Activated naive CD4-positive, alpha-beta T cell treated with anti-CD3 and anti-CD28 coated beads for 36 hours (primary cell): ENCODE results near the gene ACAP1. TPM values are rescaled to one million over a fixed set of nuclear protein-coding genes. Genes with fewer than 3 reads are reported as not detected.
"Not testable (repeated sequence)": the region's sequence is repeated elsewhere in the genome, so short reads cannot be mapped to it uniquely, and the experiment has no call there.

ENCODE experiments used
- CTCF ChIA-PET: fragments of 350-600 bp; sonication (Branson Sonifier 250); formaldehyde crosslinking; loops from one replicate; lab custom pipeline; 2021; ENCODE audit warnings: antibody characterized with exemption; lab: Charles Lee
- DNase-seq: peaks from one replicate; pipeline ENCODE4 v3.0.0-alpha.2; 2020
- H3K27ac Mint-ChIP-seq: one replicate; pipeline ENCODE4 v1.8.0; 2021; ENCODE audit warnings: mild to moderate bottlenecking, mixed read lengths
- H3K27me3 Mint-ChIP-seq: one replicate; pipeline ENCODE4 v1.8.0; 2021; ENCODE audit warnings: low read depth, mixed read lengths
- H3K36me3 Mint-ChIP-seq: one replicate; pipeline ENCODE4 v1.8.0; 2021; ENCODE audit warnings: low read depth, mixed read lengths
- H3K4me1 Mint-ChIP-seq: one replicate; pipeline ENCODE4 v1.8.0; 2021; ENCODE audit warnings: low read depth, mixed read lengths
- H3K4me3 Mint-ChIP-seq: one replicate; pipeline ENCODE4 v1.8.0; 2021; ENCODE audit warnings: mild to moderate bottlenecking, moderate library complexity, mixed read lengths
- H3K9me3 Mint-ChIP-seq: one replicate; pipeline ENCODE4 v1.8.0; 2021; ENCODE audit warnings: mixed read lengths
- intact Hi-C: fragments of 100-400 bp; cut with micrococcal nuclease; formaldehyde crosslinking; loops from one replicate; pipeline ENCODE4 v1.15.1; 2023
- total RNA-seq, 2 experiments: library from RNA; stranded (reverse); gene quantifications; one replicate each; pipeline ENCODE4 v1.2.3, GENCODE V29; 2021

ACAP1 gene
- total RNA-seq, 2 experiments from 2014 or later: 309 to 320 TPM

- Mint-ChIP-seq H3K4me3 (peak overlapping the region; percentile 62), H3K4me1 (peaks cover 43% of the 10 kb centered on the region), H3K27ac (peak overlapping the region; percentile 51), H3K27me3 (no peaks in the 10 kb centered on the region), H3K36me3 (peaks cover 16% of the 10 kb centered on the region), H3K9me3 (no peaks in the 10 kb centered on the region)
- intact Hi-C loops: loop anchor here (5.0 kb wide), 1 partner anchor 50 kb away; the partner anchor contains the start of gene TMEM256
- CTCF ChIA-PET: interaction anchor here (1.4 to 4.4 kb wide), 2 partner anchors 84 to 88 kb away, joined by 4 to 34 read pairs; partner anchors contain the start of gene TMEM102
- DNase-seq: no peak
These were observed 16.2 kb downstream of the ACAP1 start for GRCh38 chr17:7352503-7352889.

- Mint-ChIP-seq H3K4me1 (peaks cover 43% of the 10 kb centered on the region), H3K27ac (peak overlapping the region; percentile 51)
These were observed 16.7 kb downstream of the ACAP1 start for GRCh38 chr17:7352910-7353635.

DNA sequence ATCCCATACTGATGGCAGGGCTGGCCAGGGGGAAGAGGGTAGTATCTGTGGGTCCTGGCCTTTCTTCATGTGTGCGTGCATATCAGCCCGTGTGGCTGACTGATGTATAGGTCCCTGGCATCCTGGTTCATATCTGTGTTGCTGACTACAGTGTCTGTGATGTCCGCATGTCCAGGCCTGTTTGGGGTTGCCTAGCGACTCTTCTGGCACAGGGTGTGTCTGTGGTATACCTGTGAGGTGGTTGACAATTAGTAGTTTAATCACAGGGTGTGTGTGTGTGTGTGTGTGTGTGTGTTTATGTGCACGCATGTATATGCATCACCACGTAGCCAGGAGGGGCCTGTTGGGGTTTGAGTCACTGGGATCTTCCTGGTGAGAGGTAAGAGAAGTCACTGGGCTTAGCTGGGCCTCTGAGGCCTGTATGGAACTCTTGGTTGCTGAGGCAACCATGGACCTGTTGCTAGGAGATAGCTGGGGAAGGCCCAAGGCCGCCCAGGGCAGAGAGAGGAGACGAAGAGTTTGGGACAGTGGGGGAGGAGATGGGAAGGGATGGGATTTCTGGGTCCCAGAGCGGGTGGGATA lies 18.0 kb downstream of the ACAP1 start:
- H3K27ac Mint-ChIP-seq: no peak overlapping the region
- H3K4me1 Mint-ChIP-seq: peaks cover 42% of the 10 kb centered on the region
- H3K4me3 Mint-ChIP-seq: no peak overlapping the region
- no peaks in the 10 kb centered on the region for H3K27me3 Mint-ChIP-seq
- no peaks in the 10 kb centered on the region for H3K9me3 Mint-ChIP-seq
- DNase-seq: peak; percentile 71
- H3K36me3 Mint-ChIP-seq: peaks cover 11% of the 10 kb centered on the region
- CTCF ChIA-PET: interaction anchor here (0.5 to 4.4 kb wide), 7 partner anchors 17 to 235 kb away, joined by 3 to 34 read pairs (median 7); partner anchors contain the start of genes ACAP1, NEURL4, SENP3 and TMEM102
- intact Hi-C loops: loop anchor here (5.0 kb wide), 1 partner anchor 48 kb away; the partner anchor contains the start of gene TMEM256

More at GRCh38 chr17:7352910-7353635, 16.7 kb downstream of the ACAP1 start:
- Mint-ChIP-seq H3K9me3 (no peaks in the 10 kb centered on the region), H3K27me3 (no peaks in the 10 kb centered on the region), H3K36me3 (peaks cover 14% of the 10 kb centered on the region), H3K4me3 (peak overlapping the region; percentile 62)
- CTCF ChIA-PET: interaction anchor here (0.8 to 4.4 kb wide), 6 partner anchors 8 to 236 kb away, joined by 3 to 34 read pairs (median 4); partner anchors contain the start of genes ACAP1, SENP3 and TMEM102
- intact Hi-C loops: loop anchor here (5.0 kb wide), 1 partner anchor 49 kb away; the partner anchor contains the start of gene TMEM256
- no peak for DNase-seq

DNA sequence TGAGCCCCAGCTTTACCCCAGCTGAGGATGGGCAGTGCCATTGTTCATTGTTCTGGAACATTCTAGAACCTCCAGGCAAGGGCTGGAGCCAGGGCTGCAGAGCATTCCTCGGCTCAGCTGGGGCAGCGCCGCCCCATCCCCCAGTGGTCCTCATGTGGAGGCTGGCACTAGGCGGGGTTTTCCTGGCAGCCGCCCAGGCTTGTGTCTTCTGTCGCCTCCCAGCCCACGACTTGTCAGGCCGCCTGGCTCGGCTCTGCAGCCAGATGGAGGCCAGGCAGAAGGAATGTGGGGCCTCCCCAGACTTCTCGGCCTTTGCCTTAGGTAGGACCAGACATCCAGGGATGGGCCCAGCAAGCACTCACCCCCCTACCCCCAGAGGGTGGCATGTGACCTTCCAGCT lies 18.7 kb downstream of the ACAP1 start, which contains the start of gene TMEM95:
Gene TMEM95 (plus strand): TSS at position 104 of the 400 bp plus-strand sequence. CDS start 49 bp downstream, at position 153.
- CTCF ChIA-PET: interaction anchor here (0.5 to 4.4 kb wide), 22 partner anchors 14 to 276 kb away, joined by 3 to 34 read pairs (median 4); partner anchors contain the start of genes ACAP1, NEURL4, SENP3 and TMEM102
- no peaks in the 10 kb centered on the region for H3K9me3 Mint-ChIP-seq
- intact Hi-C loops: loop anchor here (5.0 kb wide), 1 partner anchor 37 kb away; the partner anchor contains the start of gene PLSCR3
- no peak for DNase-seq
- H3K36me3 Mint-ChIP-seq: peaks cover 8% of the 10 kb centered on the region
- no peak within 1 kb of the TSS for H3K27ac Mint-ChIP-seq
- no peak within 1 kb of the TSS for H3K4me3 Mint-ChIP-seq
- H3K4me1 Mint-ChIP-seq: peaks cover 37% of the 10 kb centered on the region
- H3K27me3 Mint-ChIP-seq: no peaks in the 10 kb centered on the region

- CTCF ChIA-PET: interaction anchor here (0.6 to 4.4 kb wide), 36 partner anchors 12 to 332 kb away, joined by 3 to 34 read pairs (median 4); partner anchors contain the start of genes ACAP1, FGF11, NEURL4 and PLSCR3
- intact Hi-C loops: loop anchor here (5.0 kb wide), 1 partner anchor 37 kb away; the partner anchor contains the start of gene PLSCR3
These were observed 19.2 kb downstream of the ACAP1 start for GRCh38 chr17:7355573-7355972.

DNA sequence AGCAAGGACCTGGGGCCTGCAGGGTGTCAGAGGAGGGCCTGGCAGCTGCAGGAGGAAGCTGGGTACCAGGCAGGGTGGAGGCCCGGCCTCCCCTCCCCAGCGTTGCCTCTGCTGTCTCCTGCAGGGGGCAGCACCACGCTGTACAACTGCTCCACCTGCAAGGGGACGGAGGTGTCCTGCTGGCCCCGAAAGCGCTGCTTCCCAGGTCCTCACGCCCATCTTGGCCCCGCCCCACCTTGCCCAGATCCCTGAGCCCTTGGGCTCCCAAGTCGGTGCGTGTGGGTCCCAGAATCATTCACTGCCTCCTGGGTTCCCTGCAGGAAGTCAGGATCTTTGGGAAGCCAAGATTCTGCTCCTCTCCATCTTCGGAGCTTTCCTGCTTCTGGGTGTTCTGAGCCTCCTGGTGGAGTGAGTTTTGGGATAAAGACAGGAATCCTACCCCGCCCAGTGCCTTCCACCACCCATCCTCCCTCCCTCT lies 19.8 kb downstream of the ACAP1 start:
- Mint-ChIP-seq H3K27ac (no peak overlapping the region), H3K9me3 (no peaks in the 10 kb centered on the region), H3K27me3 (no peaks in the 10 kb centered on the region), H3K4me3 (no peak overlapping the region), H3K36me3 (peaks cover 3% of the 10 kb centered on the region), H3K4me1 (peaks cover 28% of the 10 kb centered on the region)
- CTCF ChIA-PET: interaction anchor here (0.6 to 4.4 kb wide), 37 partner anchors 12 to 331 kb away, joined by 3 to 34 read pairs (median 4); partner anchors contain the start of genes ACAP1, FGF11, NEURL4 and PLSCR3
- DNase-seq: peak; percentile 91
- intact Hi-C loops: loop anchor here (1.0 to 5.0 kb wide), 5 partner anchors 36 to 331 kb away; partner anchors contain the start of genes PLSCR3, SENP3, TMEM102 and TP53

More at GRCh38 chr17:7355573-7355972, 19.2 kb downstream of the ACAP1 start:
- Mint-ChIP-seq H3K9me3 (no peaks in the 10 kb centered on the region), H3K4me1 (peaks cover 33% of the 10 kb centered on the region), H3K27me3 (no peaks in the 10 kb centered on the region), H3K36me3 (peaks cover 8% of the 10 kb centered on the region), H3K4me3 (no peak overlapping the region), H3K27ac (no peak overlapping the region)
- DNase-seq: no peak

GRCh38 chr17:7356756-7357155 lies 20.4 kb downstream of the ACAP1 start:
- Mint-ChIP-seq H3K36me3 (no peaks in the 10 kb centered on the region), H3K4me1 (peaks cover 25% of the 10 kb centered on the region), H3K27ac (no peak overlapping the region), H3K27me3 (no peaks in the 10 kb centered on the region), H3K9me3 (no peaks in the 10 kb centered on the region), H3K4me3 (no peak overlapping the region)
- DNase-seq: no peak
- CTCF ChIA-PET: interaction anchor here (0.9 to 4.4 kb wide), 13 partner anchors 11 to 331 kb away, joined by 3 to 34 read pairs (median 7); partner anchors contain the start of genes ACAP1, FGF11, SENP3 and TMEM102
- intact Hi-C loops: loop anchor here (1.0 to 5.0 kb wide), 5 partner anchors 36 to 330 kb away; partner anchors contain the start of genes PLSCR3, SENP3, TMEM102 and TP53

DNA sequence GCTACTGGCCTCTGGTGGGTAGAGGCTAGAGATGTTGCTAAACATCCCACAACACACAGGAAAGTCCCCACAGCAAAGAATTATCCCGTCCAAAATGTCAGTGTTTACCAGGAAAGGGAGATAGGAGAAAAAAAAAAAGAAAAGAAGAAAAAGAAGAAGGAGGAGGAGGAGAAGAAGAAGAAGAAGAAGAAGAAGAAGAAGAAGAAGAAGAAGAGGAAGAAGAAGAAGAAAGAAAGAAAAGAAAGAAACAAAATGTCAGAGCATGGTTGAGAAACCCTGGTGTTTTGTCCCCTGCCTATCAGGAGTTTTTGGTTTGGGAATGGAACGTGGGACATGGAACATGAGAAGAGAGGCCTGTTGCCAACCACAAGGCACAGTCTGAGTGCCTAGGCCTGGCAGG lies 21.1 kb downstream of the ACAP1 start:
- Mint-ChIP-seq H3K27ac (no peak overlapping the region), H3K27me3 (no peaks in the 10 kb centered on the region), H3K4me1 (peaks cover 24% of the 10 kb centered on the region), H3K36me3 (no peaks in the 10 kb centered on the region), H3K4me3 (no peak overlapping the region), H3K9me3 (no peaks in the 10 kb centered on the region)
- intact Hi-C loops: loop anchor here (2.0 to 5.0 kb wide), 2 partner anchors 35 to 329 kb away; partner anchors contain the start of genes PLSCR3 and TP53
- CTCF ChIA-PET: no interaction called here
- DNase-seq: no peak

- Mint-ChIP-seq H3K27ac (no peak overlapping the region), H3K27me3 (no peaks in the 10 kb centered on the region), H3K4me3 (no peak overlapping the region), H3K4me1 (no peaks in the 10 kb centered on the region), H3K9me3 (no peaks in the 10 kb centered on the region), H3K36me3 (no peaks in the 10 kb centered on the region)
- intact Hi-C loops: no loop called here
- CTCF ChIA-PET: interaction anchor here (1.3 to 1.4 kb wide), 2 partner anchors 124 to 326 kb away, joined by 3 to 5 read pairs; partner anchors contain the start of gene WRAP53
- no peak for DNase-seq
These were observed 25.6 kb downstream of the ACAP1 start for GRCh38 chr17:7361906-7362305.

DNA sequence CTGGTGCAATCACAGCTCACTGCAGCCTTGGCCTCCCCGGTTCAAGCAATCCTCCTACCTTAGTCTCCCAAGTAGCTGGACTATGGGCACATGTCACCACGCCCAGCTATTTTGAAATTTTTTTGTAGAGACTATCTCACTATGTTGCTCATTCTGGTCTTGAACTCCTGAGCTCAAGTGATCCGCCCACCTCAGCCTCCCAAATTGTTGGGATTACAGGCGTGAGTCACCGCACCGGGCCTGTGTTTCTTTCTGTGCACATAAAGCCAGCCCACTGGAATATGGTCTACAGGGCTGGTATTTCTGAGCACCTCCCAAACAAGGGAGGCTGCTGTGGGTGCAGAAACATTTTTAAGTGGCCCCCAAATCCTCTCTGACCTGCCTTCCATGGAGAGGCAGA lies 27.0 kb downstream of the ACAP1 start:
- no peaks in the 10 kb centered on the region for H3K27me3 Mint-ChIP-seq
- no peaks in the 10 kb centered on the region for H3K36me3 Mint-ChIP-seq
- no peaks in the 10 kb centered on the region for H3K9me3 Mint-ChIP-seq
- no peaks in the 10 kb centered on the region for H3K4me1 Mint-ChIP-seq
- DNase-seq: no peak
- CTCF ChIA-PET: no interaction called here
- intact Hi-C loops: no loop called here
- no peak overlapping the region for H3K27ac Mint-ChIP-seq
- no peak overlapping the region for H3K4me3 Mint-ChIP-seq

DNA sequence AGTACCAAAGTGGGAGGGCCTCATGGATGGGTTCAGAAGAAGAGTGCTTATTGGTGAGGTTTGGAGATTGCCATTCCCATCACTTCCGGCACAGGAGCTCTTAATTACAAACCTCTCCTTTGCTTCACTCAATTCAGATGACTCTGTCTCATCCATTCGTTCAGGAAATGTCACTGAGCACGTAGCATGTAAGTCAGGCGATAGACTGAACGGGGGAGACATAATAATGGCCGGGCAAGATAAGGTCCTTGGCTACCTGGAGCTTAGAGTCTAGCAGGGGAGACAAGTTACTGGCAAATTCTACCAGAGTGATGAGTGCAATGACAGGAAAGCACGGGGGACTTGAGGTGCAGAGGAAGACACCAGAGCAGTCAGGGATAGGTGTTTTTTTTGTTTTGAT lies 29.6 kb downstream of the ACAP1 start:
- H3K36me3 Mint-ChIP-seq, DNase-seq, H3K4me3 Mint-ChIP-seq, CTCF ChIA-PET, intact Hi-C loops, H3K4me1 Mint-ChIP-seq, H3K27me3 Mint-ChIP-seq, H3K27ac Mint-ChIP-seq, H3K9me3 Mint-ChIP-seq: not testable (repeated sequence)
